Activated CD8-positive, alpha-beta memory T cell treated with anti-CD3 and anti-CD28 coated beads for 24 hours (primary cell): ENCODE results near the gene SENP5.
"Not testable (repeated sequence)": the region's sequence is repeated elsewhere in the genome, so short reads cannot be mapped to it uniquely, and the experiment has no call there.

Source experiments
- DNase-seq: peaks from one replicate; pipeline ENCODE4 v3.0.0-alpha.2; 2020

Gene SENP5

DNA sequence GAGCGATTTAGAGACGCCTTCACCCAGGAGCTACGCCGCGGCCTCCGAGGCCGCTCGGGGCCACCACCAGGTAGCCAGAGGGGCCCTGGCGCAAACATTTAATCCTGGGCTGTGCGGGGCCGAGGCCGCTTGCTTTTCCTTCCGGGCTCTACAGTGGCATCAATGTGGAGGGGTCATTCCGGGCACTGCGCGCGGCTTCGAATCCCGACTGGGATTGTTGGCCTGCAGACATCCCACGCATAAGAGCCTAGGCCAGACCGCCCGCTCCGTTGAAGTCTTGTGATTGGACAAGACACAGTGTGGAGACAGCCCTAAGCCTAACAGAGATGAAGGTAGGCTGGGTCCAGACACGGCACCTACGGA lies 75.2 kb downstream of the SENP5 start:
- DNase-seq, result no peak

DNA sequence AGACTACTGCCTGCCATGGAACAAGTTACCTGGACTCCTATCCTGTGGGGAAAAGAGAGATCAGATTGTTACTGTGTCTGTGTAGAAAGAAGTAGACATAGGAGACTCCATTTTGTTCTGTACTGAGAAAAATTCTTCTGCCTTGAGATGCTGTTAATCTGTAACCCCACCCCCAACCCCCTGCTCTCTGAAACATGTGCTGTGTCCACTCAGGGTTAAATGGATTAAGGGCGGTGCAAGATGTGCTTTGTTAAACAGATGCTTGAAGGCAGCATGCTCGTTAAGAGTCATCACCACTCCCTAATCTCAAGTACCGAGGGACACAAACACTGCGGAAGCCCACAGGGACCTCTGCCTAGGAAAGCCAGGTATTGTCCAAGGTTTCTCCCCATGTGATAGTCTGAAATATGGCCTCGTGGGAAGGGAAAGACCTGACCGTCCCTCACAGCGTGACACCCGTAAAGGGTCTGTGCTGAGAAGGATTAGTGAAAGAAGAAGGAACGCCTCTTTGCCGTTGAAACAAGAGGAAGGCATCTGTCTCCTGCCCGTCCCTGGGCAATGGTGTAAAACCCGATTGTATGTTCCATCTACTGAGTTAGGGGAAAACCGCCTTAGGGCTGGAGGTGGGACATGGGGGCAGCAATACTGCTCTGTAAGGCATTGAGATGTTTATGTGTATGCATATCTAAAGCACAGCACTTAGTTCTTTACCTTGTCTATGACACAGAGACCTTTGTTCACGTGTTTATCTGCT lies 76.5 kb downstream of the SENP5 start:
- not testable (repeated sequence) for DNase-seq

DNA sequence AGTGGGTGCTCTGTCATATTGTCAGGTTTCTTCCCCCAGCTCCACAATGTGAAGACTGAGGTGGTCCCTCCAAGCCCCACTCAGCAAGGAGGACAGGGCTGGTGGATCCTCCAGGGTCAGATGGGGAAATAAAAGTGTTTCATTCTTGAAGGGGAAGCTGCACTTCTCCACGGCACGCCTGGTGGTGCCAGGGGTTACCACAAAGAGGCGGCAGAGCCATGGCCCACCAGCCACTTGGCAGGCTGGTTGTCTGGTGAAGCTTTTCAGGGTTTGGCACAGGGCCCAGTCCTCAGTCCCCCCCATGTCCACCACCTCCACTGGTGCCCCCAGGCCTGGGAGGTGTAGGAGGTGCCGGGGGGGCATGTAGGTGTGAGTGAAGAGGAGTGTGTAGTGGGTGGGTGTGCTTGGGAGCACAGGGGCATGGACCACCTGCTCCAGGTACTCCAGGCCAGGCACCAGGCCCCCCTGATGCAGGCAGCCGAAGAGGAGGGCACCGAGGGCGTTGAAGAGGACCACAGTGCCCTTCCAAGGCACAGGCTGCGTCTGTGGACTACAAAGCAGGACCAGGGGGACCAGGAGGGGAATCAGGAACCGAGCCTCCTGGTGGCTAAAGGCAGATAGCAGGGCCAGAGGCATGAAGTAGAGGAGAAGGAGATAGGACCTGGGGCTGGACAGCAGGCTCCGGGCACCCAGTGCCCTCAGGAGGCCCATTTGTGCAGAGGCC lies 79.6 kb downstream of the SENP5 start:
- peak; percentile 51 for DNase-seq

DNA sequence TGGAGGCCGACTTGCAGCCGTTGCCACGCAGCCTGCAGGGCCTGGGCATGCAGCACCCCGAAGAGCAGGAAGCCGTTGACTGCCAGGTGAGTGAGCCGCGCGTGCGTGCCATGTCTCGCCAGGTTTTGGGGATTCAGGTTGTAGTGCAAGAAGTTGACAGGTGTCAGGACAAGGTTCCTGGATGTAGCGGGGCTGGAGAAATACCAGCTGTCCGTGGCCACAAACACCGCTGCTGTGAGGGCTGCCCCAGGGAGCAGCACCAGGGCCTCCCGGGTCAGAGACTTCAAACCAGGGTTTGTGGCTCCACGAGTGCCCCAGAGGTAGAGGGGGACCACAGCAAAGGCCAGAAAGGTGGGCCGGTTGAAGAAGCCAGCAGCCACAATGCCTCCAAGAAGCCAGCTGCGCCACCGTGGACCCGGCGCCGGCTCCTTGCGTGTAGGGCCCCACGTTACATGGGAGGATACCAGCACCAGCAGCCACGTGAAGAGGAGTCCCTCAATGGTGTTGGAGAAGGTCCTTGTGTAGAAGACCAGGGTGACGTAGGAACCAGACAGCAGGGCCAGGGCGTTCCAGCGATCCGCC lies 80.2 kb downstream of the SENP5 start:
- DNase-seq, result peak; percentile 50

DNA sequence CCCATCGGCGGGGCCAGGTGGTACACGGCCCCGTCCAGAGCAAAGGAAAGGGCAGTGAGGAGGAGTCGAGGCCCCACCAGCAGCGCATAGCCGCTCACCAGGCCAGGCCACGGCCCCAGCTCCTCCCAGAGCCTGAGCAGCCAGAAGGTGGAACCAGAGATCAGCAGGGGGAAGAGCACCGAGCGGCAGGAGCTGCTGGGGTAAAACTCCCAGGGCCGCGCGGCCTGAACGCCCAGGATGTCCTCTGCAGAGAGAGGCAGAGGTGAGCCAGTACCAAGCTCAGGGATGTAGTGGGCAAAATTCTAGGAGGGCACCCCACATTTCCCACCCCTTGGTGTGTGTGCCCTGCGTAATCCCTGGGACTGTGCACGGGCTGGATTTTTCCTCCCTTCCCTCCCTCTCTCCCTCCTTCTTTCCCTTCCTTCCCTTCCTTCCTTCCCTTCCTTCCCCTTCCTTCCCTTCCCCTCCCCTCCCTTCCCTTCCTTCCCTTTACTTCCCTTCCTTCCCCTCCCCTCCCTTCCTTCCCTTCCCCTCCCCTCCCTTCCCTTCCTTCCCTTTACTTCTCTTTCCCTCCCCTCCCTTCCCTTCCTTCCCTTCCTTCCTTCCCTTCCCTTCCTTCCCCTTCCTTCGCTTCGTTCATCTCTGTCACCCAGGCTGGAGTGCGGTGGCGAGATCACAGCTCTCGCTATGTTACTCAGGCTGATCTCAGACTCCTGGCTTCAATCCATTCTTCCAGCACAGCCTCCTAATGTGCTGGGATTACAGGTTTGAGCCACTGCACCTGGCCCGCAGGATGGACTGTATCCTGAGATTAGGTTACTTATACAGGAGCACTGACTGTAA lies 80.9 kb downstream of the SENP5 start:
- DNase-seq, result peak; percentile 47

DNA sequence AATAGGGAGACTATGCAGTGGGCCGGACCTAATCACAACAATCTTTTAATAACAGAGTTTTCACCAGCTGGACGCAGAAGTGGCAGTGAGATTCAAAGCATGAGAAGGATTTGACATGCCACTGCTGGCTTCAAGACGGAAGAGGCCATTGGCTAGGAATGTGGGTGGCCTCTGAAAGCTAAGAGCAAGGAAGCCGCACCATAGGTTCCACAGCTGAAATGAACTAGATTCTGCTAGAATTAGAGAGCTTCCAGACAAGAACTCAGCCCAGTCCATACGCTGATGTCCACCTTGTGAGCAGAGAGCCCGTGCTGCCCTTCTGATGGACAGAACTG lies 81.5 kb downstream of the SENP5 start:
- DNase-seq, result no peak

DNA sequence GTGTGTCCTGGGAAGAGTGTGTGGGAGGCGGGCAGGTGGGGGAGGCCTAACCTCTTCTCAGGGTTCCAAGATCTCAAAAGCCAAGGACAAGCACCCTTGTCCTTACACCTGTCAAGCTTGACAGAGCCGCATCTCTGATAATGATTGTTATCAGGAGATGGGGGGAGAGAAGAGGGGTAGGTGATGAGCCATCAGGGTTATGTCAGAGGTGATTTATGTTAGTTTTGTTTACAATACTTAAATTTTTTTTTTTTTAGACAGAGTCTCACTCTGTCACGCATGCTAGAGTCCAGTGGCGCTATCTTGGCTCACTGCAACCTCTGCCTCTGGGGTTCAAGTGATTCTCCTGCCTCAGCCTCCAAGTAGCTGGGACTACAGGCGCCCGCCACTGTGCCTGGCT lies 82.0 kb downstream of the SENP5 start:
- DNase-seq, result no peak

DNA sequence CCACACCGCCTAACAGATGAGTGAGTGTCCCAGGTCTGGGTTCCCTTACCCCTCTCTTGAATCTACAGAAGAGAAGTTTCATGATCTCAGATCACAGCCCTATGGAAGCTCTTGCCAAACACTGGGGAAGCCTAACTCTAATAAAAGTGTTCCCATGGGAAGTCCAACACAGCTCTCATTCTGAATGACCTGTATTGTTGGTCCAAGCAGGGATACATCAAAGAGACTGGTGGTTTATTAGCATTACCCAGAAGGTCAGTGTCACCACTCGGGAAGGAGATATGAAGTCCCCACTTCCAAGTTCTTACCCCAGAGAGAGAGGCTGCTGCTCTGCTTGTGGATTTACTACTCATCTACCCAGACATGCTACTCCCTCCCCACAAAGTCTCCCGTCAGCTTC lies 83.7 kb downstream of the SENP5 start:
- DNase-seq, result no peak

DNA sequence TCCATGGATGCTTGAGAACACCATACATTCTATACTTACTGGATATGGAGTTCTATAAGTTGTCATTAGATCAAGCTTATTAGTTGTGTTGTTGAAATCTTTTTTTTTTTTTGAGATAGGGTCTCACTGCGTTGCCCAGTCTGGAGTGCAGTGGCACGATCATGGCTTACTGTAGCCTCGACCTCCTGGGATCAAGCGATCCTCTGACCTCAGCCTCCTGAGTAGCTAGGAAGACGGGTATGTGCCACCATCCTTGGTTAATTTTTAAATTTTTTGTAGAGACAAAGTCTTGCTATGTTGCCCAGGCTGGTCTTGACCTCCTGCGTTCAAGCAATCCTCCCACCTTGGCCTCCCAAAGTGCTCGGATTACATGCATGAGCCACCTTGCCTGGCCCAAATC lies 87.1 kb downstream of the SENP5 start:
- DNase-seq, result no peak

DNA sequence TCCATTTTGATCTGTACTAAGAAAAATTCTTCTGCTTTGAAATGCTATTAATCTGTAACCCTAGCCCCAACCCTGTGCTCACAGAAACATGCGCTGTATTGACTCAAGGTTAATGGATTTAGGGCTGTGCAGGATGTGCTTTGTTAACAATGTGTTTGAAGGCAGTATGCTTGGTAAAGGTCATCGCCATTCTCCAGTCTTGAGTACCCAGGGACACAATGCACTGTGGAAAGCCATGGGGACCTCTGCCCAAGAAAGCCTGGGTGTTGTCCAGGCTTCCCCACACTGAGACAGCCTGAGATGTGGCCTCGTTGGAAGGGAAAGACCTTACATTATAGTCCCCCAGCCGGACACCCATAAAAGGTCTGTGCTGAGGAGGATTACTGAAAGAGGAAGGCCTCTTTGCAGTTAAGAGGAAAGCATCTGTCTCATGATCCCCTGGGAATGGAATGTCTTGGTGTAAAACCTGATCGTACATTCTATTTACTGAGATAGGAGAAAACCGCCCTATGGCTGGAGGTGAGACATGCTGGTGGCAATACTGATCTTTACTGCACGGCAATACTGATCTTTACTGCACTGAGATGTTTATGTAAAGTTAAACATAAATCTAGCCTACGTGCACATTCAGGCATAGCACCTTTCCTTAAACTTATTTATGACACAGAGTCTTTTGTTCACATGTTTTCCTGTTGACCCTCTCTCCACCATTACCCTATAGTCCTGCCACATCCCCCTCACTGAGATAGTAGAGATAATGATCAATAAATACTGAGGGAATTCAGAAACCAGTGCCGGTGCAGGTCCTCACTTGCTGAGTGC lies 94.6 kb downstream of the SENP5 start:
- DNase-seq, result no peak

DNA sequence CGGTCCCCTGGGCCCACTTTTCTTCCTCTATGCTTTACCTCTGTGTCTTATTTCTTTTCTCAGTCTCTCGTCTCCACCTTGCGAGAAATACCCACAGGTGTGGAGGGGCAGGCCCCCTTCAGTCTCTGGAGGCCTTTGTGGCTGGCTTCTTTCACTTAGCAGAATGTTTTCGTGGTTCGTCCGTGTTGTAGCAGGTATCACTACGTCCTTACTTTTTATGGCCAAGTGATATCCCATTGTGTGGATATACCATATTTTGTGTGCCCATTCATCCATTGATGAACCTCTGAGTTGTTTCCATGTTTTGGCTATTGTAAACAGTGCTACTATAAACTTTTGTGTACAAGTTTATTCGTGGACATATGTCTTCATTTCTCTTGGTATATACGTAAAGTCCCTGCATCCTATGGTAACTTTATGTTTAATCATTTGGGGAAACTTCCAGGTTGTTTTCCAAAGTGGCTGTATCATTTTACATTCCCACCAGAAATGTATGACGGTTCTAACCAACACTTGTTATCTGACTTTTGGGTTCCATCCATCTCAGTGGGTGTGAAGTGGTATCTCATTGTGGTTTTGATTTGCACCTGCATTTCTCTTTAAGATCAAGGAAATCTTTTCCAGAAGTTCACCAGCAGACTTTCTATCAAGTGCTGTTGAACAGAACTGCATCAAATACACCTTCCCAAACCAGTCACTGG lies 95.4 kb downstream of the SENP5 start:
- no peak for DNase-seq

DNA sequence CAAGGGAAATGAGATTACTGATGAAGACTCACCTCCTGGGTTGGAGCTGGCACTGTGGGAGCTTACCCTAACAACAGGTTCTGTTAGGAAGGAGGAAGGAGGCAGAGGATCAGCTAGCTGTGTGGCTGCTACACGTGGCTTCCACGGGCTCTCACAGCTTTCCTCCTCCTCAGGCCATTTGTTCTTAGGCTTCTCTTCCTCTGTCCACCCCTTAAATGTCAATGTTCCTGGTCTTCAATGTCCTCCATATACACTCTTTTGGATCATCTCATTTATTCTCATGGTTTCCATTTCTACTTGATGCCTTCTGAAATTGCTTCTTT lies 95.9 kb downstream of the SENP5 start:
- DNase-seq, result no peak

DNA sequence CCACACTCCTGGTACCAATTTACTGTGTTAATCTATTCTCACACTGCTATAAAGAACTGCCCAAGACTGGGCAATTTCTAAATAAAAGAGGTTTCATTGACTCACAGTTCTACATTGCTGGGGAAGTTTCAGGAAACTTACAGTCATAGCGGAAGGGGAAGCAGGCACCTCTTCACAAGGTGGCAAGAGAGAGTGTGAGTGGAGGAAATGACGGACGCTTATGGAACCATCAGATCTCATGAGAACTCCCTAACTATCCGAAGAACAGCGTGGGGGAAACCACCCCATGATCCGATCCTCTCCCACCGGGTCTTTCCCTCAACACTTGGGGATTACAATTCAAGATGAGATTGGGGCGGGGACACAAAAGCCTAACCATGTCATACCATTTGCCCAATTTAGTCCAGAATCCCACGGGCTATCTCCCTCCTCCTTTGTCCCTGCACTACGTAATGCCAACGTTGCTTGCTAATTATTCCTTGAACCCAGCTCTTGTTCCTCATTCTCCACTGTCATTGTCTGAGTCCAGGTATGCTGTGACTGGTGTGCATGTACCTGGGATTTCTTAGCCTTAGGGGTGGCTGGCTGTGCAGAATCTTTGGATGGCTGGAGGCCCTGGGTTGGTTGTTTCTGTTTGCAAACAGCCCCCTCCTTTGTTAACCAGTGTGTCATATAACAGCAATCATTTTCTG lies 97.5 kb downstream of the SENP5 start:
- DNase-seq, result peak; percentile 30

DNA sequence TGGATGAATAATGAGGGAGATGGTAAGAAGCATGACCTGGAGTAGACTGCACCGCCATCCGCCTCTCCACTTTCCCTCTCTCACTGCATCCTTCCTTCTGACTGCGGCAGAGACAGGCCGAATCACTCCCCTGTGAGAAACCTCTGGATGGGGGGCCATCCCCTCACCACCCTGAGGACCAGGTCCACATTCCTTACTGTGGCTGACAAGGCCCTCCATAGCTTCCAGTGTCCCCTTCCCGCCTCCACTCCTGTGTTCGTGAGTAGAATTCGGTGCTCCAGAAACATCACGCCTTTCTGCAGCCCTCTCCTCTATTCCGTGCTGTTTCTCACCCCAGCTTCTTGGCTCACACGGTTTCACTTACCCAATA lies 98.1 kb downstream of the SENP5 start:
- peak; percentile 44 for DNase-seq

DNA sequence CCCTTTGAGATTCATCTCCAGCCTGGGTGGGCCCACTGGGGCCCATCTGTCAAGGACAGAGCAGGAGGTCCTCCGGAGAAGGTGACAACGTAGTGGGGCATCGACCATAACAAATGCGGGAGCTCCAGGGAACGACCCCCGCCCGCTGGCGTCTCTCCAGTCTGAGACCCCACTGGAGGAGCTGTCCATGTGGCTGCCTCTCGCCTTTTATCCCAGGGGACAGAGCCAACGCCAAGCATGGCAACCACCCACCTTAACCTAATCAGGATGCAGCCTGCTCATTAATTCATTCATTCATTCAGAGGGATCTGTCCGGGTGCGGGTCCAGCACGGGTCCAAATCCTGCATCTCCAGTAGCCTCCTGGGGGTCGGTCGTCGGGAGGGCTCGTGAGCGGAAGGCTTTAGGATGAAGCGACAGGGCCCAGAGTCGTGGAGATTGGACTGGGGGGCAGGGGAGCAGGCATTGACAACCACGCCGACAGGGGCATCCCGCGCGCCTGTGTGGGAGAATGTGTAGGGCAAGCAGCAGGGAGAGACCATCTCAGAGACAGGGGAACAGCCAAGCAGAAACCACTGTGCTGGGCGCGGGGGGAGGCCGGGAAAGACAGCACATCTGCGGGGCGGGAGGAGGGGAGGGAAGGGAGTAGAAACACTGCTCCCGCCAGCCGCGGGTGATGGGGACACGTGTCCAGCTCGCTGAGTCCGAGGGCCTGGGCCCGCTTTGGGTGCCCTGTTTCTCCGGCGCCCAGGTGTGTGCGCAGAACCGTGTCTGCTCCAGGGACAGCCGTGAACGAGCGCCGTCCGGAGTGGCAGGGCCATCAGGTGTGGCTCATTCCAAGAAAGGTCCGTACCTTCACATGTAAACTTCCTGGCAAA lies 99.0 kb downstream of the SENP5 start:
- DNase-seq, result no peak

DNA sequence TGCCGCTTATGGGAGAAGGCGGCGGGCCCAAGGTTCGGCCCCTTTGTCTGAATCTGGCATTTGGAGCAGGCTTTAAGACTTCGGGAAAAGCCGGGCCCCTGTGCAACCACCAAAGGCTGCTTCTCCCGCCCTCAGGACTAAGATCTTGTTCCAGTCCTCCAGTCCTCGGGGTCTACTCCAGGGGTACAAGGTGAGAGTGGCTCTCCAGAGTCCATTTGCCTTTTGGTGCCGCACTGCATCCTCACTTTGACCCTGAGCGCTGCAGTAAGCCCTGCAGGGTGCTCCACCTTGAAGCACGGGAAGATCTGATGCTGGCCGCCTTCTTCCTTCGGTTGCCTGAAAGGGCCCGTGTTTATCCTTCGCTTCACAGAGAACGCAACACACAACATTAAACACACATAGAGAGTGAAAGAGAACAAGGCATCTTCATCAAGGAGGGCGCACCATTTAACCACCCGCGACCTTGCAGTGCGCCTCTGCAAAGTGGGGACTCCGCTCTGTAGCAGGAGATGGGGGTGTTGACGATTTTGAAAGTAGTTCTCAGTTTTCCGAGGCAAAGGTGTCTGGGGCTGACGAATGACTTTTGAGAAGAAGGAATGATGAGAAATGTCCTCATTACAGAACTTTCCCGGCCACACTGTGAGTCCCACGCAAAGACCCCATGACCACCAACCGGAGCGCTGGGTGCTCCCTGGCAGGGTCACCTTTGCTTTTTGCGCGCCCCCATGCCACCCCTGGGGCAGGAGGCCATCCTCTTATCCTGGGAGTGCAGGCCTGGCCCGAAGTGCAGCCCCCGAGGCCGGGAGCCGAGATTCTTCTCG lies 99.9 kb downstream of the SENP5 start:
- DNase-seq, result no peak

DNA sequence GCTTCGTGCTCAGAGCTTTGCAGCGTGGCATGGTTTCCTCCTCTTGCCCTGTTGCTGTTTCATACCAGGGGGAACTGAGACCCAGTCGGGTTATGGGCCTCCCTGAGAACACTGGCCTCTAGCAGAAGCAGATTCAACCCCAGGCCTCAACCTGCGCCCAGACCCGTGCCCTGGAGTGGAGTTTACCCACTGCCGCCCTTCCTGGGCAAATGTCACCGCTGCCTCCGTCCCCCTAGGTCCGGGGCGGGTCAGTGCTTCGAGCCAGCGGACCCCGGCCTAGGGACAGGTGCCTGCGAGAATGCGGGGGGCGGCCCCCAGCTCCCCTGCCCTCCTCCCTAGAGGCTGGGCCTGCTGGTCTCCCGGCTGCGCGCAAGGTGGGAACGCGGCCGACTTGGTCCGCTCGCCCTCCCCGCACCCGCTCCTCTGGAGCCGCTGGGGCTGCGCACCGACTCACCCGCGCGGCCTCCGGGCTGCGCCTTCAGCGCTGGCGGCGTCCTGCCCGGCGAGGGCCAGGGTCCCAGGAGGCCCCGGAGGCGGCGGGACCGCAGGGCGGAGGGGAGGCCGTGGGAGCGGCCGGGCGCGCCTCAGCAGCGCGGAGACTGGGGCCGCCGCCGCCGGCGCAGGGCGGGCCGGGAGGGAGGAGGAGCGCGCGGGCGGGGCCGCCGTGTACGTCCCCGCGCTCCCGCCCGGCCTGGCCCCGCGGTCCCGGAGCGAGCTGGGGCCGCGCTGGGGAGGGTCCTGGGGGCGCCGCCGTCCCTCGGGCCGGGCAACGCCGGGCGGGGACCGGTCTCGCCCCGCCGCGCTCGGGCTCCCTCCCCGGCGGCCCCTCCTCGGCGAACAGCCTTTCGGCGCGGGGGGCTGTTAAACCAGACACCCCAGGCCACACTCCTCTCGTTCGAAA lies 100.8 kb downstream of the SENP5 start, which contains the start of gene PIGZ:
PIGZ (minus strand) TSS at position 601 of the 901 bp plus-strand sequence. CDS start 16,802 bp downstream, outside the sequence.
- DNase-seq, result peak; percentile 79

DNA sequence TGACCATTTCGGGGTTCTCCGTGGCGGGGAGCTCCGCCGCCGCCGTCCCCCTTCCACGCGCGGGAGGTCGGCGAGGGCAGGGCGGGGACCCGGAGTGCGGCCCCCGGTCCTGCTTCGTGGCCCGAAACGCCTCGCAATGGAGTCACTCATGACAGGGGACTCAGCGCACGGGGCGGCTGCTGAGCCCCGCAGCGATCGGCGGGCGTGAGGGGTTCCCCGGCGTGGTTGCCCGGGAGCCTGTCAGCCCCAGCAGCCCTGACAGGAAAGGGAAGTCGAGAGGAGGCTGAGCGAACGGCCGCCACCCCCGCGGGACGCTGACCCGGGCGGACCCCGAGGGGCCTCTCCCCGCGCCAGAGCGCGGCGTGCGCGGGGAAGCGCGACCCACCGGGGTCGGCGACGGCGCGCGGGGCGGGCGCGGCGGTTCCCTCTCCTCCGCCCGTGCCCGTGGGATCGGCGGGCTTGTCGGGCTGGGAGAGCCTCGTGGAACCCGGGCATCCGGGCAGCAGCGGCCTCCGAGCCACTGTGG lies 101.5 kb downstream of the SENP5 start:
- peak; percentile 84 for DNase-seq
